Endothelial cell of umbilical vein (primary cell): Measurements from ENCODE around the gene USP48. TPM values are rescaled to one million over a fixed set of nuclear protein-coding genes. Genes with fewer than 3 reads are reported as not detected.

Experiments
- BruUV-seq: library from RNA; stranded (reverse); fragments of 400-500 nt; replicated peaks from 2 replicates; lab custom pipeline; 2021; lab: Mats Ljungman, UMichigan
- CTCF ChIA-PET: fragments of 300-600, 350-600 bp; sonication (Branson Sonifier 250); formaldehyde crosslinking; loops from one replicate; lab custom pipeline; 2021; ENCODE audit warnings: antibody characterized with exemption, inconsistent platforms; lab: Charles Lee
- POLR2A ChIA-PET: fragments of 300-600, 350-600 bp; sonication (Branson Sonifier 250); formaldehyde crosslinking; loops from one replicate; lab custom pipeline; 2021; ENCODE audit warnings: antibody characterized with exemption, inconsistent platforms; lab: Charles Lee
- DNase-seq: peaks from one replicate; pipeline ENCODE4 v3.0.0-alpha.2; 2011; ENCODE audit warnings: low read depth, low spot score
- FAIRE-seq: peaks from 2 replicates; lab custom pipeline; 2011; peaks lifted over from hg19 to GRCh38; lab: Jason Lieb, UNC
- H2AFZ ChIP-seq: 2 replicates; pipeline ENCODE4 v1.6.0; 2012; ENCODE audit warnings: low read depth, low read length, control low read depth, inconsistent platforms
- H3K27ac ChIP-seq: 2 replicates; pipeline ENCODE4 v1.5.1; 2011; ENCODE audit warnings: low read depth, mild to moderate bottlenecking, control low read depth, low read length, moderate library complexity; ENCODE audit not compliant: insufficient read depth
- H3K27me3 ChIP-seq, 2 experiments: 2 replicates each; pipeline versions ENCODE4 v1.6.0 to v1.6.1; 2011; ENCODE audit warnings: low read length in 2 of 2, mixed read lengths in 1 of 2; ENCODE audit not compliant: control insufficient read depth in 2 of 2, insufficient read depth in 2 of 2
- H3K36me3 ChIP-seq, 2 experiments: 2 replicates in 1 of 2; 3 replicates in 1 of 2; pipeline ENCODE4 v1.5.1; 2011; ENCODE audit warnings: low read length in 2 of 2, mild to moderate bottlenecking in 1 of 2, moderate library complexity in 1 of 2; ENCODE audit not compliant: control insufficient read depth in 2 of 2, insufficient read depth in 2 of 2; ENCODE audit errors: extremely low read depth in 1 of 2
- H3K4me1 ChIP-seq: 3 replicates; pipeline ENCODE4 v1.5.1; 2011; ENCODE audit warnings: mild to moderate bottlenecking, low read length; ENCODE audit not compliant: control insufficient read depth, insufficient read depth; ENCODE audit errors: extremely low read depth
- H3K4me2 ChIP-seq: 2 replicates; pipeline ENCODE4 v1.6.1; 2011; ENCODE audit warnings: low read length, control low read depth, mixed read lengths; ENCODE audit not compliant: insufficient read depth
- H3K4me3 ChIP-seq, 3 experiments: fragments of 200-600 bp in 1 of 3; sonication (generic), shearing (Covaris generic) in 1 of 3; replicated peaks in 1 of 3; 2 replicates each; pipeline ENCODE4 v1.5.1; 2011 to 2016; ENCODE audit warnings: control low read depth in 3 of 3, low read length in 3 of 3, mild to moderate bottlenecking in 2 of 3, inconsistent platforms in 1 of 3, low read depth in 1 of 3, moderate library complexity in 1 of 3; ENCODE audit not compliant: insufficient read depth in 1 of 3
- H3K79me2 ChIP-seq: 2 replicates; pipeline ENCODE4 v1.6.0; 2012; ENCODE audit warnings: low read length, inconsistent platforms; ENCODE audit not compliant: control insufficient read depth, insufficient read depth
- H3K9ac ChIP-seq: replicated peaks from 2 replicates; pipeline ENCODE3; 2011; ENCODE audit warnings: low read length, control low read depth; ENCODE audit not compliant: insufficient read depth; ENCODE audit errors: extremely low read depth
- H3K9me1 ChIP-seq: replicated peaks from 3 replicates; pipeline ENCODE4 v1.6.0; 2011; ENCODE audit warnings: mild to moderate bottlenecking, low read length; ENCODE audit not compliant: control insufficient read depth, insufficient read depth; ENCODE audit errors: extremely low read depth
- H3K9me3 ChIP-seq: replicated peaks from 2 replicates; pipeline ENCODE4 v1.5.1; 2012; ENCODE audit warnings: low read length, inconsistent platforms; ENCODE audit not compliant: control insufficient read depth, insufficient read depth
- H4K20me1 ChIP-seq: replicated peaks from 2 replicates; pipeline ENCODE3; 2011; ENCODE audit warnings: mild to moderate bottlenecking, low read length; ENCODE audit not compliant: control insufficient read depth, insufficient read depth; ENCODE audit errors: extremely low read depth
- CTCF ChIP-seq, 2 donors: IDR thresholded peaks; 1 replicate in 1 of 2; 2 replicates in 1 of 2; pipeline ENCODE4 v1.5.1; 2011; ENCODE audit warnings: low read length in 2 of 2, mild to moderate bottlenecking in 2 of 2, moderate library complexity in 2 of 2, control low read depth in 1 of 2, inconsistent platforms in 1 of 2, low read depth in 1 of 2; ENCODE audit not compliant: insufficient read depth in 1 of 2; ENCODE audit errors: extremely low read depth in 1 of 2
- EZH2 ChIP-seq: IDR thresholded peaks from 2 replicates; pipeline ENCODE4 v1.6.1; 2012; ENCODE audit warnings: borderline replicate concordance, low read depth, mild to moderate bottlenecking, moderate library complexity, low read length, inconsistent platforms; ENCODE audit not compliant: severe bottlenecking
- FOS ChIP-seq: IDR thresholded peaks from 2 replicates; pipeline ENCODE4 v1.6.1; 2011; ENCODE audit warnings: mild to moderate bottlenecking, low read length, moderate library complexity, borderline replicate concordance; ENCODE audit not compliant: insufficient read depth
- GATA2 ChIP-seq: IDR thresholded peaks from 2 replicates; pipeline ENCODE4 v1.7.0; 2011; ENCODE audit warnings: low read depth, mild to moderate bottlenecking, moderate library complexity, mixed read lengths, low read length; ENCODE audit not compliant: insufficient read length, insufficient read depth
- JUN ChIP-seq: IDR thresholded peaks from 2 replicates; pipeline ENCODE4 v1.6.1; 2011; ENCODE audit warnings: borderline replicate concordance, low read depth; ENCODE audit not compliant: insufficient read length, insufficient read depth
- MAX ChIP-seq: IDR thresholded peaks from 2 replicates; pipeline ENCODE4 v1.6.1; 2011; ENCODE audit not compliant: insufficient read depth, insufficient read length
- MYC ChIP-seq: IDR thresholded peaks from one replicate; pipeline ENCODE4 v1.6.1; 2011; ENCODE audit warnings: mild to moderate bottlenecking, low read depth, low read length
- POLR2A ChIP-seq: IDR thresholded peaks from 2 replicates; pipeline ENCODE4 v1.6.1; 2012; ENCODE audit warnings: low read depth, mild to moderate bottlenecking, control low read depth, low read length
- POLR2AphosphoS5 ChIP-seq: IDR thresholded peaks from 2 replicates; pipeline ENCODE4 v1.6.1; 2012; ENCODE audit warnings: low read depth, mild to moderate bottlenecking, control low read depth, low read length, moderate library complexity; ENCODE audit not compliant: insufficient read depth
- dilution Hi-C: fragments of 300-500 bp; cut with MboI; formaldehyde crosslinking; loops from one replicate; pipeline ENCODE4 v1.15.0; 2019; ENCODE audit warnings: low sequenced_read_pairs; ENCODE audit not compliant: extremely low pct_ligation_motif_present
- intact Hi-C: fragments of 100-400 bp; cut with micrococcal nuclease; formaldehyde crosslinking; loops from one replicate; pipeline ENCODE4 v1.10.0; 2022
- polyA plus RNA-seq, 4 experiments: library from polyadenylated mRNA; depleted of rRNA in 3 of 4; stranded (reverse) in 3 of 4; unstranded in 1 of 4; fragments of >200 nt; gene quantifications; 2 replicates each; pipeline versions ENCODE4 v1.2.1 to v1.2.3, GENCODE V29; 2011 to 2012; ENCODE audit warnings: missing spikeins in 1 of 4
- total RNA-seq: library from RNA; stranded (reverse); gene quantifications from 2 replicates; pipeline ENCODE4 v1.2.3, GENCODE V29; 2021

Gene USP48
- total and polyA plus RNA-seq, 2 donors (not counting 3 experiments of a cell fraction or from before 2014, with no cell fraction given) = 27.2 to 149 TPM

- no TSS peak for BruUV-seq
- ChIA-PET POLR2A (no interaction called here), CTCF (interaction anchor here (0.6 kb wide), 1 partner anchor 12 kb away, joined by 4 read pairs; no protein-coding TSS in a partner anchor)
- H3K4me3 ChIP-seq = no peak overlapping the region
- no peak overlapping the region for H3K4me2 ChIP-seq
- H3K9me1 ChIP-seq = no peaks in the 10 kb centered on the region
- intact Hi-C loops (no loop called here), dilution Hi-C loops (no loop called here)
- no peak for FAIRE-seq
- no peak overlapping the region for H3K9ac ChIP-seq
- DNase-seq = no peak
- H3K4me1 ChIP-seq = no peaks in the 10 kb centered on the region
- no peak overlapping the region for H2AFZ ChIP-seq
- peaks cover 0 to 3% of the 10 kb centered on the region in 2 experiments for H3K27me3 ChIP-seq
- TF ChIP-seq EZH2 = no peak
- no peak for TF ChIP-seq GATA2
- TF ChIP-seq CTCF (IDR thresholded peaks at IDR 0.05; ENCODE audit: extremely low read depth in 1 of 2, insufficient read depth in 1 of 2, low read depth in 1 of 2, low read length in 2 of 2) = no peak
- no peak for TF ChIP-seq JUN
- no peak for TF ChIP-seq POLR2AphosphoS5
- TF ChIP-seq MAX = no peak
- no peak for TF ChIP-seq FOS
- TF ChIP-seq MYC = no peak
- TF ChIP-seq POLR2A = no peak
- H3K79me2 ChIP-seq = no peaks in the 10 kb centered on the region
- no peak overlapping the region for H3K27ac ChIP-seq
- H3K36me3 ChIP-seq = no peaks in the 10 kb centered on the region
- H4K20me1 ChIP-seq = no peaks in the 10 kb centered on the region
- H3K9me3 ChIP-seq = no peaks in the 10 kb centered on the region
Measured at GRCh38 chr1:21633992-21634805, 148.8 kb downstream of the USP48 start.
